AG08396 (cell line): Measurements from ENCODE around the gene STAG3.
"Not testable (repeated sequence)": the region's sequence is repeated elsewhere in the genome, so short reads cannot be mapped to it uniquely, and the experiment has no call there.

Experiments used
- DNase-seq: peaks from one replicate; pipeline ENCODE4 v3.0.0; 2012; ENCODE audit warnings: low spot score, mixed read lengths

The STAG3 gene

GRCh38 chr7:100247152-100247757 is 69.5 kb downstream of the STAG3 start:
- DNase-seq, result peak; percentile 75

- no peak for DNase-seq
Observed at GRCh38 chr7:100248483-100248882, 70.8 kb downstream of the STAG3 start.

- DNase-seq, result no peak
Observed at GRCh38 chr7:100257017-100257416, 79.3 kb downstream of the STAG3 start.

- DNase-seq, result not testable (repeated sequence)
Observed at GRCh38 chr7:100259984-100260383, 82.3 kb downstream of the STAG3 start.

GRCh38 chr7:100262896-100263295 is 85.2 kb downstream of the STAG3 start:
- not testable (repeated sequence) for DNase-seq
